Measurements from ENCODE around the gene PPM1H. TPM values are rescaled to one million over a fixed set of nuclear protein-coding genes. Genes with fewer than 3 reads are reported as not detected.

Gene PPM1H, protein sequence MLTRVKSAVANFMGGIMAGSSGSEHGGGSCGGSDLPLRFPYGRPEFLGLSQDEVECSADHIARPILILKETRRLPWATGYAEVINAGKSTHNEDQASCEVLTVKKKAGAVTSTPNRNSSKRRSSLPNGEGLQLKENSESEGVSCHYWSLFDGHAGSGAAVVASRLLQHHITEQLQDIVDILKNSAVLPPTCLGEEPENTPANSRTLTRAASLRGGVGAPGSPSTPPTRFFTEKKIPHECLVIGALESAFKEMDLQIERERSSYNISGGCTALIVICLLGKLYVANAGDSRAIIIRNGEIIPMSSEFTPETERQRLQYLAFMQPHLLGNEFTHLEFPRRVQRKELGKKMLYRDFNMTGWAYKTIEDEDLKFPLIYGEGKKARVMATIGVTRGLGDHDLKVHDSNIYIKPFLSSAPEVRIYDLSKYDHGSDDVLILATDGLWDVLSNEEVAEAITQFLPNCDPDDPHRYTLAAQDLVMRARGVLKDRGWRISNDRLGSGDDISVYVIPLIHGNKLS
- total RNA-seq: 10 to 100 TPM; 46.4 to 74.4 TPM
- 5.9 TPM for polyA plus RNA-seq (2013, experiment 1 of 2)
- polyA plus RNA-seq (2013, experiment 2 of 2): 5.6 TPM
- long read RNA-seq, experiment 1, partial matches to known transcripts: 0 of 23 reads
- long read RNA-seq, experiment 1, other reads (novel, unspliced or antisense): 23 of 23 reads
- long read RNA-seq, experiment 2, full-length matches to known transcripts: 56 of 109 reads
- long read RNA-seq, experiment 2, partial matches to known transcripts: 7 of 109 reads
- long read RNA-seq, experiment 2, other reads (novel, unspliced or antisense): 46 of 109 reads
- long read RNA-seq, experiment 3, full-length matches to known transcripts: 38 of 79 reads
- long read RNA-seq, experiment 3, partial matches to known transcripts: 9 of 79 reads
- long read RNA-seq, experiment 3, other reads (novel, unspliced or antisense): 32 of 79 reads
- long read RNA-seq, experiment 4, partial matches to known transcripts: 0 of 1 reads
- long read RNA-seq, experiment 4, other reads (novel, unspliced or antisense): 1 of 1 reads

DNA sequence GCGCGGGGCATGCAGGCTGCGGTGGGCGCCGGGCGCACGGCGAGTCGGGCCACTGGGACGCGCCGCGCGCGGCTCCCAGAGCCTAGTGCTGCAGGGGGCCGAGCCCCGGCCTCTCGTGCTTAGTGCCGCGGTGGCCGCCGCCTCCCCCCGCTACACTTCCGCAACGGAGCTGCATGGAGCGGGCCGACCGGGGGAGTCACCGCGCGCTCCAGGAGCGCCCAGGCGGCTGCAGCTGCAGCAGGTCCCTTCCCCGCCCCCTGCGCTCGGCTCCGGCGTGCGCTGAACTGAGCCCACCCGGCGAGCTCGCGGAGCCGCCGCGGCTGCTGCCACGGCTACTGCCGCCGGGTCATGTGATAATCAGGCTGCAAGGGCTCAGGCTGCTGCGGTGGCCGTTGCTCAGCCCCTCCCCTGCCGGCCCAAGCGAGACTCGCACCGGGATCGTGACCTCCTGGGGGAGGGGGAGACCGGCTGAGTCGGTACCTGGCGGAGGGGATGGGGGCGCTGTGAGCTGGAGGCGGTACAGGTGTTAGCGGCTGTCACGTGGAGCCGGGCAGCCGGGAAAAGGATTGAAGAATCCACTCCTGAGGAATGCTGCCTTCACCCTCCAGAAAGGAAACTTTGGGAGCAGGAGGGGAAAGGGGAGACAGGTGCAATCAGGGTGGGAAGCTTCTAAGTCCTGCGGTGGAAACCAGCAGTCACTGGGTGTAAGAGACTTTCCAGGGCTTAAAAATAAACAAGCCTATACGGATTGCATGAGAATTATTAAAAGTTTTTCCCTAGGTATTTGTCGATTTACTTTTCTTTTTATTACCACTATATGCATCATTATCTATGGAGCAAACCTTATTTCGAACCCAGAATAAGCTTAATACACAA lies at the start of gene PPM1H:
TSS of gene PPM1H (minus strand) at position 352 of the 876 bp plus-strand sequence. CDS start 414 bp downstream, outside the sequence.
- no peaks in the 10 kb centered on the region for H3K36me3 ChIP-seq (ENCODE audit: control insufficient read depth, insufficient read depth, low read length)
- peak; percentile 100 for DNase-seq
- H3K27ac ChIP-seq (ENCODE audit: low read depth, low read length): no peak within 1 kb of the TSS
- Mint-ChIP-seq H3K27ac (peak within 1 kb of the TSS; percentile 84), H3K36me3 (ENCODE audit: low read depth) (no peaks in the 10 kb centered on the region), H3K4me1 (peaks cover 35% of the 10 kb centered on the region), H3K9me3 (no peaks in the 10 kb centered on the region), H3K27me3 (ENCODE audit: insufficient read depth) (peaks cover 6% of the 10 kb centered on the region), H3K4me3 (peak within 1 kb of the TSS; percentile 90)
- no peaks in the 10 kb centered on the region for H3K9me3 ChIP-seq (ENCODE audit: control insufficient read depth, low read length)
- peaks cover 15% of the 10 kb centered on the region for H3K4me1 ChIP-seq (ENCODE audit: control insufficient read depth, insufficient read depth, low read length)
- peak within 1 kb of the TSS; percentile 82 for H3K4me3 ChIP-seq (ENCODE audit: low read length)
- peaks cover 12% of the 10 kb centered on the region for H3K27me3 ChIP-seq (ENCODE audit: control insufficient read depth, insufficient read depth, low read length, poor library complexity, severe bottlenecking)
- peak within 1 kb of the TSS; percentile 34 for H3K9ac ChIP-seq (ENCODE audit: extremely low read depth, low read length, poor library complexity, severe bottlenecking)
- TF ChIP-seq, protein P1, sequence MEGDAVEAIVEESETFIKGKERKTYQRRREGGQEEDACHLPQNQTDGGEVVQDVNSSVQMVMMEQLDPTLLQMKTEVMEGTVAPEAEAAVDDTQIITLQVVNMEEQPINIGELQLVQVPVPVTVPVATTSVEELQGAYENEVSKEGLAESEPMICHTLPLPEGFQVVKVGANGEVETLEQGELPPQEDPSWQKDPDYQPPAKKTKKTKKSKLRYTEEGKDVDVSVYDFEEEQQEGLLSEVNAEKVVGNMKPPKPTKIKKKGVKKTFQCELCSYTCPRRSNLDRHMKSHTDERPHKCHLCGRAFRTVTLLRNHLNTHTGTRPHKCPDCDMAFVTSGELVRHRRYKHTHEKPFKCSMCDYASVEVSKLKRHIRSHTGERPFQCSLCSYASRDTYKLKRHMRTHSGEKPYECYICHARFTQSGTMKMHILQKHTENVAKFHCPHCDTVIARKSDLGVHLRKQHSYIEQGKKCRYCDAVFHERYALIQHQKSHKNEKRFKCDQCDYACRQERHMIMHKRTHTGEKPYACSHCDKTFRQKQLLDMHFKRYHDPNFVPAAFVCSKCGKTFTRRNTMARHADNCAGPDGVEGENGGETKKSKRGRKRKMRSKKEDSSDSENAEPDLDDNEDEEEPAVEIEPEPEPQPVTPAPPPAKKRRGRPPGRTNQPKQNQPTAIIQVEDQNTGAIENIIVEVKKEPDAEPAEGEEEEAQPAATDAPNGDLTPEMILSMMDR (conservative IDR thresholded peaks at IDR 0.05): peak; percentile 95
- 1% methylated on average over 21 to 69 of the region's 69 CpGs for WGBS, 2 experiments (ENCODE audit: insufficient coverage in 1 of 2, insufficient read length in 1 of 2)

DNA sequence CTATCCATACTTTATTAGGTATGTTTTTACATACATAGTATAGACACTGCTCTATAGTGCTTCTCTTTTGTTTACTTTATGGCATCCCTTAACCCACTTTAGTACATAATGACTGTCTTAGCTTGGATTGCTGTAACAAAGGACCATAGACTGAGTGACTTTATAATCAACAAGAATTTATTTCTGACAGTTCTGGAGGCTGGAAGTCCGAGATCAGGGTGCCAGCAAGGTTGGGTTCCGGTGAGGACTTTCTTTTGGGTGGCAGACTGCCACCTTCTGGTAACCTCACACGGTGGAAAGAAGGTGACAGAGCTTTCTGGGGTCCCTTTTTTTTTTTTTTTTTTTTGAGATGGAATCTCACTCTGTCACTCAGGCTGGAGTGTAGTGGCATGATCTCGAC lies 48.6 kb upstream of the PPM1H start:
- peak; percentile 78 for DNase-seq
- no peak overlapping the region for H3K9ac ChIP-seq (ENCODE audit: extremely low read depth, low read length, poor library complexity, severe bottlenecking)
- Mint-ChIP-seq H3K4me1 (no peaks in the 10 kb centered on the region), H3K4me3 (no peak overlapping the region), H3K36me3 (ENCODE audit: low read depth) (no peaks in the 10 kb centered on the region), H3K27me3 (ENCODE audit: insufficient read depth) (peaks cover 4% of the 10 kb centered on the region), H3K27ac (no peak overlapping the region), H3K9me3 (no peaks in the 10 kb centered on the region)
- no peak overlapping the region for H3K27ac ChIP-seq (ENCODE audit: low read depth, low read length)
- H3K4me1 ChIP-seq (ENCODE audit: control insufficient read depth, insufficient read depth, low read length): no peaks in the 10 kb centered on the region
- H3K9me3 ChIP-seq (ENCODE audit: control insufficient read depth, low read length): no peaks in the 10 kb centered on the region
- TF ChIP-seq, protein P1 (conservative IDR thresholded peaks at IDR 0.05): peak; percentile 71
- H3K36me3 ChIP-seq (ENCODE audit: control insufficient read depth, insufficient read depth, low read length): no peaks in the 10 kb centered on the region
- 58% methylated on average over 4 of the region's 4 CpGs; no CpG with 5 or more reads in 1 of the 2 experiments for WGBS, 2 experiments (ENCODE audit: insufficient coverage in 1 of 2, insufficient read length in 1 of 2)
- no peaks in the 10 kb centered on the region for H3K27me3 ChIP-seq (ENCODE audit: control insufficient read depth, insufficient read depth, low read length, poor library complexity, severe bottlenecking)
- no peak overlapping the region for H3K4me3 ChIP-seq (ENCODE audit: low read length)

DNA sequence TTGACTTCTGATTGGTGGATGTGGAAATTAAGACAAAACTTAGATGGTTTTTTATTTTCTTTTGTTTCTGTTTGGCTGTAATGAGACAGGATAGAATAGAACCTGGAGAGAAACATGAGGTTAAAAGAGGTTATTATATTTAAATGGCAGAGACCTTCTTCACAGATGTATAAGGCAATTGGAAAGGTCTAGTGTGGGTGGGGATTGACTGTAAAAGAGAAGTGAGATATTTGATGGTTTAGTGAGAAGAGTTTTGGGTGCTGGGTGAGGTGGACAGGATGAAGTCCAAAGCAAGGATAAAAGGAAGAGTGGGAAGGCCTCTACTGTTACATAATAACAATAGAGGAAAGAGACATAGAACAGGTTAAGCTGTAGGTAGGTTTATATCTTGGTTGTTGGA lies 43.8 kb upstream of the PPM1H start:
- Mint-ChIP-seq H3K9me3 (no peaks in the 10 kb centered on the region), H3K27me3 (ENCODE audit: insufficient read depth) (peaks cover 8% of the 10 kb centered on the region), H3K4me3 (no peak overlapping the region), H3K27ac (no peak overlapping the region), H3K36me3 (ENCODE audit: low read depth) (no peaks in the 10 kb centered on the region), H3K4me1 (no peaks in the 10 kb centered on the region)
- no peak overlapping the region for H3K27ac ChIP-seq (ENCODE audit: low read depth, low read length)
- no peaks in the 10 kb centered on the region for H3K9me3 ChIP-seq (ENCODE audit: control insufficient read depth, low read length)
- no peak overlapping the region for H3K4me3 ChIP-seq (ENCODE audit: low read length)
- DNase-seq: no peak
- TF ChIP-seq, protein P1 (conservative IDR thresholded peaks at IDR 0.05): no peak
- no peaks in the 10 kb centered on the region for H3K4me1 ChIP-seq (ENCODE audit: control insufficient read depth, insufficient read depth, low read length)
- H3K36me3 ChIP-seq (ENCODE audit: control insufficient read depth, insufficient read depth, low read length): no peaks in the 10 kb centered on the region
- H3K9ac ChIP-seq (ENCODE audit: extremely low read depth, low read length, poor library complexity, severe bottlenecking): no peak overlapping the region
- H3K27me3 ChIP-seq (ENCODE audit: control insufficient read depth, insufficient read depth, low read length, poor library complexity, severe bottlenecking): no peaks in the 10 kb centered on the region

Data from endodermal cell (in vitro differentiated cells).